Posterior vena cava (tissue), 2 donors: Measurements from ENCODE around the gene KDM3B. TPM values are rescaled to one million over a fixed set of nuclear protein-coding genes. Genes with fewer than 3 reads are reported as not detected.
"Not testable (repeated sequence)": the region's sequence is repeated elsewhere in the genome, so short reads cannot be mapped to it uniquely, and the experiment has no call there.

Experiments
- DNase-seq: peaks from one replicate; pipeline ENCODE4 v3.0.0-alpha.2; 2020; ENCODE audit warnings: low spot score
- intact Hi-C, 2 donors: fragments of 100-400 bp; cut with DNase I; formaldehyde crosslinking; loops; one replicate each; pipeline versions ENCODE4 v1.14.1 to v1.14.2; 2022 to 2023
- total RNA-seq, 2 donors: library from RNA; stranded (reverse); fragmentation: NEBNext Ultra II Directional; extraction: Animal tissue kit (Norgen Biotek cat#: 25700); gene quantifications; one replicate each; pipeline ENCODE4 v1.2.1, GENCODE V29; 2021
- donor health status: DM: yes; HTN: yes; CAD: no.
- donor health status: DM: yes; HTN: yes; CAD: no.

The KDM3B gene
- total RNA-seq, 2 donors from 2014 or later = 49.7 to 54.5 TPM

GRCh38 chr5:138461343-138462125, 109.0 kb downstream of the KDM3B start:
- DNase-seq = peak; percentile 81
- intact Hi-C loops = no loop called here

GRCh38 chr5:138463419-138464007, 111.0 kb downstream of the KDM3B start:
- intact Hi-C loops = no loop called here
- no peak for DNase-seq

GRCh38 chr5:138464008-138464387, 111.5 kb downstream of the KDM3B start:
- intact Hi-C loops = no loop called here
- peak; percentile 99 for DNase-seq

GRCh38 chr5:138464388-138465260, 112.1 kb downstream of the KDM3B start:
- peak; percentile 99 for DNase-seq
- intact Hi-C loops = no loop called here

GRCh38 chr5:138465261-138466124, 113.0 kb downstream of the KDM3B start, which contains the start of gene EGR1:
Gene EGR1, plus strand, starts transcription at chr5:138465479. Its CDS starts 283 bp downstream, at chr5:138465762.
- peak; percentile 99 for DNase-seq

GRCh38 chr5:138466125-138466899, 113.8 kb downstream of the KDM3B start:
- no peak for DNase-seq
- intact Hi-C loops = no loop called here

More at GRCh38 chr5:138465261-138466124, 113.0 kb downstream of the KDM3B start, which contains the start of gene EGR1:
- intact Hi-C loops = no loop called here

- DNase-seq = peak; percentile 84
- intact Hi-C loops = no loop called here
Observed at GRCh38 chr5:138466900-138467710, 114.6 kb downstream of the KDM3B start.

GRCh38 chr5:138467711-138468132, 115.2 kb downstream of the KDM3B start:
- DNase-seq = peak; percentile 83
- intact Hi-C loops = no loop called here

GRCh38 chr5:138468133-138468965, 115.9 kb downstream of the KDM3B start:
- intact Hi-C loops = no loop called here
- no peak for DNase-seq

- intact Hi-C loops = no loop called here
- no peak for DNase-seq
Observed at GRCh38 chr5:138468966-138469539, 116.6 kb downstream of the KDM3B start.

GRCh38 chr5:138469540-138470321, 117.2 kb downstream of the KDM3B start:
- DNase-seq = peak; percentile 92
- intact Hi-C loops = no loop called here

- intact Hi-C loops = no loop called here
- DNase-seq = peak; percentile 78
Observed at GRCh38 chr5:138470322-138471051, 118.0 kb downstream of the KDM3B start.

- intact Hi-C loops = no loop called here
- DNase-seq = no peak
Observed at GRCh38 chr5:138471052-138471361, 118.5 kb downstream of the KDM3B start.

GRCh38 chr5:138472353-138472752, 119.9 kb downstream of the KDM3B start:
- intact Hi-C loops = no loop called here
- DNase-seq = no peak

GRCh38 chr5:138473151-138473550, 120.7 kb downstream of the KDM3B start:
- intact Hi-C loops, DNase-seq: not testable (repeated sequence)
